HFF-Myc (cell line): ENCODE results near the gene DCX.

ENCODE experiments used
- DNase-seq: peaks from one replicate; pipeline ENCODE4 v3.0.0-alpha.2; 2011; ENCODE audit warnings: low read depth; ENCODE audit errors: extremely low read depth
- H3K4me3 ChIP-seq: replicated peaks from 2 replicates; pipeline ENCODE4 v1.5.1; 2011; ENCODE audit warnings: low read depth, mild to moderate bottlenecking, control low read depth, low read length
- TF ChIP-seq, protein P1 (sequence below): IDR thresholded peaks from 2 replicates; pipeline ENCODE4 v1.5.1; 2012; ENCODE audit warnings: mild to moderate bottlenecking, low read depth, low read length, control low read depth; ENCODE audit errors: missing control alignments

The DCX gene

DNA sequence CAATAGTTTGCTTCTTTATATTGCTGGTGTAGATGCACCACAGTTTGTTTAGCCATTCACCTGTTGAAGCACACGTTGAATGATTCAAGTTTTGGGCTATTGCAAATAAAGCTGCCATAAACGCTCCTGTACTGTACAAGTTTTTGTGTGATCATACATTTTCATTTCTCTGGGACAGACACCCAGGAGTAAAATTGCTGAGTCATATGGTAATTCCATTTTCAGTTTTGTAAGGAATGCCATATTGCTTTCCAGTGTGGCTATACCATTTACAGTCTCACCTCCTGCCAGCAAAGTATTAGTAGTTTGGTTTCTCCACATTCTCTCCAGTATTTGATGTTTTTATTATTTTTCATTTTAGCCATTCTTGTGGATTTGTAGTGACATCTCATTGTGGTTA is 109.7 kb downstream of the DCX start:
- H3K4me3 ChIP-seq = no peak overlapping the region
- no peak for DNase-seq
- TF ChIP-seq, protein P1, sequence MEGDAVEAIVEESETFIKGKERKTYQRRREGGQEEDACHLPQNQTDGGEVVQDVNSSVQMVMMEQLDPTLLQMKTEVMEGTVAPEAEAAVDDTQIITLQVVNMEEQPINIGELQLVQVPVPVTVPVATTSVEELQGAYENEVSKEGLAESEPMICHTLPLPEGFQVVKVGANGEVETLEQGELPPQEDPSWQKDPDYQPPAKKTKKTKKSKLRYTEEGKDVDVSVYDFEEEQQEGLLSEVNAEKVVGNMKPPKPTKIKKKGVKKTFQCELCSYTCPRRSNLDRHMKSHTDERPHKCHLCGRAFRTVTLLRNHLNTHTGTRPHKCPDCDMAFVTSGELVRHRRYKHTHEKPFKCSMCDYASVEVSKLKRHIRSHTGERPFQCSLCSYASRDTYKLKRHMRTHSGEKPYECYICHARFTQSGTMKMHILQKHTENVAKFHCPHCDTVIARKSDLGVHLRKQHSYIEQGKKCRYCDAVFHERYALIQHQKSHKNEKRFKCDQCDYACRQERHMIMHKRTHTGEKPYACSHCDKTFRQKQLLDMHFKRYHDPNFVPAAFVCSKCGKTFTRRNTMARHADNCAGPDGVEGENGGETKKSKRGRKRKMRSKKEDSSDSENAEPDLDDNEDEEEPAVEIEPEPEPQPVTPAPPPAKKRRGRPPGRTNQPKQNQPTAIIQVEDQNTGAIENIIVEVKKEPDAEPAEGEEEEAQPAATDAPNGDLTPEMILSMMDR = no peak

DNA sequence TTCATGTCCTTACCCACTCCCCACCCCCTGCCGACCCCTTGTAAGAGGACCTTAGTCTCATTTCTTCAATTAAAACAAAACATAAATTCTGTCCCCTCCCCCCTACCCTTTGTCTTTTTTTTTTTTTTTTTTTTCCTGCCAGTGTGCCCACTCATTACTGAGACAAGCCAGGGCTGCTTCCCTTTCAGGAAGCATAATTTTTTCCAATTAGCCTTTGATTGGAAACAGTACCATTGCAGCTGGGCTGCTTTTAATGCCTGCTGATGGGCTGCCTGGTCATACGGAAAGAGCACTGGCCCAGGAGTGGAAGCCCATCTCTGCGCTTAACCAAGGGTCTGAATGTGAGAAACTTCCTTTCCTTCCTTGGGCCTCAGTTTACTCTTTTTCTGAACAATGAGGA is 123.2 kb downstream of the DCX start:
- H3K4me3 ChIP-seq = no peak overlapping the region
- TF ChIP-seq, protein P1 = no peak
- no peak for DNase-seq

- TF ChIP-seq, protein P1 = no peak
- no peak for DNase-seq
- H3K4me3 ChIP-seq = no peak overlapping the region
Measured at GRCh38 chrX:111284631-111285293, 127.2 kb downstream of the DCX start.

- TF ChIP-seq, protein P1 = no peak
- H3K4me3 ChIP-seq = no peak overlapping the region
- DNase-seq = no peak
Measured at GRCh38 chrX:111283446-111283845, 128.5 kb downstream of the DCX start.

DNA sequence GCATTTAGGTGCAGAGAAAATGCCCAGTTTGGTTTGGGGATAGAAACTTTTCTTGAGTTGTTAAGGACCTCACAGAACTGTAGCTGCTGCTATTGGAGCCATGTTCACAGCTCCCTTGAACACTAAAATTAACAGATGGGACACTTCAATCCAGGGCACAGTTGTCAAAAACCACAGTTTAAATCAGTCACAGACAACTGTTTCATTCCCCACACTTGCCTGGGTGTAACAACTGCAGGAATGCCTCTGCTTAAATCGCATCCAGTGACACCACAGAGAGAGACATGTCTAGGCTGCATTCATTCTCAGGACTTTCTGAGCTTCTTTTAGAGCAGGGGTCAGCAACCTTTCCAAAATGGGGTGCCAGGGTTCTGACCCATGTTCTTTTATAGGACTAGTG is 129.0 kb downstream of the DCX start:
- TF ChIP-seq, protein P1 = no peak
- no peak overlapping the region for H3K4me3 ChIP-seq
- no peak for DNase-seq

GRCh38 chrX:111282139-111282538 is 129.9 kb downstream of the DCX start:
- no peak overlapping the region for H3K4me3 ChIP-seq
- DNase-seq = no peak
- TF ChIP-seq, protein P1 = no peak

- no peak within 1 kb of the TSS for H3K4me3 ChIP-seq
- DNase-seq = no peak
- TF ChIP-seq, protein P1 = no peak
Measured at GRCh38 chrX:111270339-111270738, 141.7 kb downstream of the DCX start, which contains the start of gene CAPN6. TSS of gene CAPN6 (minus strand) at chrX:111270483. CDS start at chrX:111263936, 6,547 bp downstream.
